GM12875 (cell line): ENCODE data around the gene CNGA2.

Experiments
- H3K4me3 ChIP-seq: one replicate; pipeline ENCODE4 v1.5.1; 2011; ENCODE audit warnings: low read depth, low read length, control low read depth
- CTCF ChIP-seq: IDR thresholded peaks from 2 replicates; pipeline ENCODE4 v1.5.1; 2011; ENCODE audit warnings: low read depth, mild to moderate bottlenecking, control low read depth, inconsistent platforms, low read length, moderate library complexity, borderline replicate concordance; ENCODE audit not compliant: insufficient read depth

The CNGA2 gene

GRCh38 chrX:151737494-151737893 is 2.9 kb downstream of the CNGA2 start:
- no peak for TF ChIP-seq CTCF
- no peak overlapping the region for H3K4me3 ChIP-seq

GRCh38 chrX:151738751-151739150 is 4.2 kb downstream of the CNGA2 start:
- TF ChIP-seq CTCF, result no peak
- H3K4me3 ChIP-seq, result no peak overlapping the region

DNA sequence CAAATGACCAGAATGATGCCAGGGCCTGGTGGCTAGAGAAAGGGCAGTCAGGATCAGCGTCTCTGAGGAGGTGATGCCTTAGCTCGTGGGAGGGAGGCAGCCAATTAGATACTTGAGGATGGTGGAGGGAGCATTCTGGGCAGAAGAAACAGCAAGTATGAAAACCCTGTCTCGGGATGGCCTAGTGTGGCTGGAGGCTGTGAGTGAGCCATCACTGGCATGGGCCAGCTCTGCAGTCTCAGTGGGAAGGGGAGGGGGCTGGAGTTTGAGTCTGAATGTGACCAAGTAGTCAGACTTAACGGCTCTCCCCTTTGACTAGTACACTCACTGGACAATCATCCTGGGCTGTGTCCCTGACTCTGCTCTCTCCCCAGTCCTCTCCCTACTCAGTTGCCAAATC is 7.1 kb downstream of the CNGA2 start:
- H3K4me3 ChIP-seq, result no peak overlapping the region

DNA sequence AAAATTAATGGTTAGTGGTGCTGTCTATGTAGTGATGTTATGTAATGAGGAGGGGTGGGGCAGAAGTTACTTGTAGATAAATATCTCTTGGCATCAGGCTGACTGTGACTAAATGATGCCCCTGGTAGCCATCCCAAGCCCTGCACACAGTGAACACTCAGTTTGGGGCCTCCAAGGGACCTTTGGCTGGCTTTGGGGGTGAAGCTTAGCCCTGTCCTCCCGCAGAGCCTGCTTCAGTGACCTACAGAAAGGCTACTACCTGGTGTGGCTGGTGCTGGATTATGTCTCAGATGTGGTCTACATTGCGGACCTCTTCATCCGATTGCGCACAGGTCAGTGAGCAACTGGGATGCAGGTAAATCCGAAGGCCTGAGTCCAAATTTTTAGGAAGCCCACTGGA is 7.8 kb downstream of the CNGA2 start:
- TF ChIP-seq CTCF, result no peak
- H3K4me3 ChIP-seq, result no peak overlapping the region

More for the DNA sequence above, 7.1 kb downstream of the CNGA2 start:
- no peak for TF ChIP-seq CTCF

GRCh38 chrX:151743651-151744470 is 9.3 kb downstream of the CNGA2 start:
- no peak overlapping the region for H3K4me3 ChIP-seq
- no peak for TF ChIP-seq CTCF

- no peak overlapping the region for H3K4me3 ChIP-seq
- no peak for TF ChIP-seq CTCF
Observed at GRCh38 chrX:151745651-151746050, 11.1 kb downstream of the CNGA2 start.

GRCh38 chrX:151746502-151746901 is 12.0 kb downstream of the CNGA2 start:
- no peak overlapping the region for H3K4me3 ChIP-seq
- no peak for TF ChIP-seq CTCF
